T-helper 2 cell treated with Interferon-gamma antibody and Interleukin-4, amounts not matched to agents 5 μg/mL and 100 μg/mL, for 36 hours (primary cell): ENCODE data around the gene TARS3.

Experiments used
- DNase-seq: peaks from one replicate; pipeline ENCODE4 v3.0.0; 2021; ENCODE audit warnings: low spot score
- H3K27ac Mint-ChIP-seq: one replicate; pipeline ENCODE4 v1.8.0; 2021; ENCODE audit warnings: mild to moderate bottlenecking, mixed read lengths
- H3K27me3 Mint-ChIP-seq: one replicate; pipeline ENCODE4 v1.8.0; 2021; ENCODE audit warnings: low read depth, mixed read lengths
- H3K36me3 Mint-ChIP-seq: one replicate; pipeline ENCODE4 v1.8.0; 2021; ENCODE audit warnings: low read depth, mixed read lengths
- H3K4me1 Mint-ChIP-seq: one replicate; pipeline ENCODE4 v1.8.0; 2021; ENCODE audit warnings: low read depth, mixed read lengths
- H3K4me3 Mint-ChIP-seq: one replicate; pipeline ENCODE4 v1.8.0; 2022; ENCODE audit warnings: mild to moderate bottlenecking, moderate library complexity, mixed read lengths
- H3K9me3 Mint-ChIP-seq: one replicate; pipeline ENCODE4 v1.8.0; 2021; ENCODE audit warnings: mixed read lengths

TARS3 gene

GRCh38 chr15:101618076-101618475 is 106.2 kb downstream of the TARS3 start:
- Mint-ChIP-seq H3K4me3 (no peak overlapping the region), H3K4me1 (no peaks in the 10 kb centered on the region), H3K36me3 (no peaks in the 10 kb centered on the region), H3K9me3 (no peaks in the 10 kb centered on the region), H3K27ac (no peak overlapping the region), H3K27me3 (no peaks in the 10 kb centered on the region)
- DNase-seq: no peak

- Mint-ChIP-seq H3K27ac (no peak overlapping the region), H3K4me3 (no peak overlapping the region), H3K9me3 (no peaks in the 10 kb centered on the region), H3K36me3 (no peaks in the 10 kb centered on the region), H3K27me3 (no peaks in the 10 kb centered on the region), H3K4me1 (no peaks in the 10 kb centered on the region)
- no peak for DNase-seq
Measured at GRCh38 chr15:101617390-101617965, 106.8 kb downstream of the TARS3 start.

GRCh38 chr15:101615986-101616848 is 108.1 kb downstream of the TARS3 start:
- Mint-ChIP-seq H3K27ac (no peak overlapping the region), H3K4me1 (no peaks in the 10 kb centered on the region), H3K9me3 (no peaks in the 10 kb centered on the region), H3K36me3 (no peaks in the 10 kb centered on the region), H3K27me3 (no peaks in the 10 kb centered on the region), H3K4me3 (no peak overlapping the region)
- DNase-seq: no peak

GRCh38 chr15:101615414-101615985 is 108.8 kb downstream of the TARS3 start:
- H3K4me3 Mint-ChIP-seq: no peak overlapping the region
- no peaks in the 10 kb centered on the region for H3K27me3 Mint-ChIP-seq
- no peak for DNase-seq
- H3K4me1 Mint-ChIP-seq: no peaks in the 10 kb centered on the region
- H3K36me3 Mint-ChIP-seq: no peaks in the 10 kb centered on the region
- no peaks in the 10 kb centered on the region for H3K9me3 Mint-ChIP-seq
- H3K27ac Mint-ChIP-seq: no peak overlapping the region

- DNase-seq: no peak
- Mint-ChIP-seq H3K27ac (no peak overlapping the region), H3K9me3 (no peaks in the 10 kb centered on the region), H3K4me3 (no peak overlapping the region), H3K27me3 (no peaks in the 10 kb centered on the region), H3K4me1 (no peaks in the 10 kb centered on the region), H3K36me3 (no peaks in the 10 kb centered on the region)
Measured at GRCh38 chr15:101614761-101615160, 109.5 kb downstream of the TARS3 start.

GRCh38 chr15:101614001-101614585 is 110.2 kb downstream of the TARS3 start:
- H3K4me3 Mint-ChIP-seq: no peak overlapping the region
- no peaks in the 10 kb centered on the region for H3K27me3 Mint-ChIP-seq
- H3K4me1 Mint-ChIP-seq: no peaks in the 10 kb centered on the region
- no peak for DNase-seq
- H3K36me3 Mint-ChIP-seq: no peaks in the 10 kb centered on the region
- no peaks in the 10 kb centered on the region for H3K9me3 Mint-ChIP-seq
- H3K27ac Mint-ChIP-seq: no peak overlapping the region

GRCh38 chr15:101613130-101614000 is 110.9 kb downstream of the TARS3 start:
- Mint-ChIP-seq H3K4me3 (no peak overlapping the region), H3K27ac (no peak overlapping the region), H3K9me3 (no peaks in the 10 kb centered on the region), H3K27me3 (no peaks in the 10 kb centered on the region), H3K4me1 (no peaks in the 10 kb centered on the region), H3K36me3 (no peaks in the 10 kb centered on the region)
- no peak for DNase-seq

- H3K36me3 Mint-ChIP-seq: no peaks in the 10 kb centered on the region
- no peaks in the 10 kb centered on the region for H3K27me3 Mint-ChIP-seq
- no peak overlapping the region for H3K4me3 Mint-ChIP-seq
- H3K4me1 Mint-ChIP-seq: no peaks in the 10 kb centered on the region
- DNase-seq: no peak
- no peaks in the 10 kb centered on the region for H3K9me3 Mint-ChIP-seq
- H3K27ac Mint-ChIP-seq: no peak overlapping the region
Measured at GRCh38 chr15:101612676-101613075, 111.6 kb downstream of the TARS3 start.

- Mint-ChIP-seq H3K36me3 (no peaks in the 10 kb centered on the region), H3K27me3 (no peaks in the 10 kb centered on the region), H3K4me3 (no peak overlapping the region), H3K27ac (no peak overlapping the region), H3K4me1 (no peaks in the 10 kb centered on the region), H3K9me3 (no peaks in the 10 kb centered on the region)
- no peak for DNase-seq
Measured at GRCh38 chr15:101611580-101612299, 112.5 kb downstream of the TARS3 start.

- Mint-ChIP-seq H3K4me1 (no peaks in the 10 kb centered on the region), H3K27ac (no peak overlapping the region), H3K4me3 (no peak overlapping the region), H3K27me3 (no peaks in the 10 kb centered on the region), H3K9me3 (no peaks in the 10 kb centered on the region), H3K36me3 (no peaks in the 10 kb centered on the region)
- DNase-seq: no peak
Measured at GRCh38 chr15:101611007-101611406, 113.3 kb downstream of the TARS3 start.

- Mint-ChIP-seq H3K4me3 (no peak overlapping the region), H3K36me3 (no peaks in the 10 kb centered on the region), H3K27me3 (no peaks in the 10 kb centered on the region), H3K4me1 (no peaks in the 10 kb centered on the region), H3K27ac (no peak overlapping the region), H3K9me3 (no peaks in the 10 kb centered on the region)
- no peak for DNase-seq
Measured at GRCh38 chr15:101610611-101611000, 113.7 kb downstream of the TARS3 start.

GRCh38 chr15:101609742-101610610 is 114.3 kb downstream of the TARS3 start:
- Mint-ChIP-seq H3K4me3 (no peak overlapping the region), H3K4me1 (no peaks in the 10 kb centered on the region), H3K36me3 (no peaks in the 10 kb centered on the region), H3K27ac (no peak overlapping the region), H3K9me3 (no peaks in the 10 kb centered on the region), H3K27me3 (no peaks in the 10 kb centered on the region)
- DNase-seq: no peak
